Epithelial cell of esophagus (primary cell): ENCODE data around the gene NUTM2A.
"Not testable (repeated sequence)": the region's sequence is repeated elsewhere in the genome, so short reads cannot be mapped to it uniquely, and the experiment has no call there.

Source experiments
- DNase-seq: peaks from one replicate; pipeline ENCODE4 v3.0.0; 2010; ENCODE audit warnings: low read depth
- H3K4me3 ChIP-seq: 2 replicates; pipeline ENCODE4 v1.5.1; 2011; ENCODE audit warnings: mild to moderate bottlenecking, low read length, control low read depth

Gene NUTM2A

GRCh38 chr10:87225148-87225547 lies at the start of gene NUTM2A:
NUTM2A (plus strand) TSS chr10:87225448; CDS start chr10:87225831, 383 bp downstream.
- DNase-seq, H3K4me3 ChIP-seq: not testable (repeated sequence)

GRCh38 chr10:87177587-87177986 lies 47.7 kb upstream of the NUTM2A start:
- not testable (repeated sequence) for DNase-seq, H3K4me3 ChIP-seq

GRCh38 chr10:87184421-87184820 lies 40.8 kb upstream of the NUTM2A start:
- H3K4me3 ChIP-seq, DNase-seq: not testable (repeated sequence)

GRCh38 chr10:87186016-87186415 lies 39.2 kb upstream of the NUTM2A start:
- DNase-seq, H3K4me3 ChIP-seq: not testable (repeated sequence)

GRCh38 chr10:87187573-87187972 lies 37.7 kb upstream of the NUTM2A start:
- not testable (repeated sequence) for DNase-seq, H3K4me3 ChIP-seq

- not testable (repeated sequence) for DNase-seq, H3K4me3 ChIP-seq
Observed at GRCh38 chr10:87191841-87192240, 33.4 kb upstream of the NUTM2A start.

GRCh38 chr10:87200924-87201323 lies 24.3 kb upstream of the NUTM2A start:
- H3K4me3 ChIP-seq: not testable (repeated sequence)
- DNase-seq: peak; percentile 55

- peak; percentile 37 for DNase-seq
- H3K4me3 ChIP-seq: not testable (repeated sequence)
Observed at GRCh38 chr10:87204801-87205200, 20.4 kb upstream of the NUTM2A start.

GRCh38 chr10:87206922-87207321 lies 18.3 kb upstream of the NUTM2A start:
- DNase-seq, H3K4me3 ChIP-seq: not testable (repeated sequence)

GRCh38 chr10:87210309-87210708 lies 14.9 kb upstream of the NUTM2A start:
- DNase-seq: peak; percentile 51
- H3K4me3 ChIP-seq: not testable (repeated sequence)

- not testable (repeated sequence) for DNase-seq, H3K4me3 ChIP-seq
Observed at GRCh38 chr10:87211848-87212247, 13.4 kb upstream of the NUTM2A start.

GRCh38 chr10:87213150-87213765 lies 12.0 kb upstream of the NUTM2A start:
- not testable (repeated sequence) for H3K4me3 ChIP-seq, DNase-seq

GRCh38 chr10:87213806-87214205 lies 11.4 kb upstream of the NUTM2A start:
- H3K4me3 ChIP-seq, DNase-seq: not testable (repeated sequence)

- not testable (repeated sequence) for DNase-seq, H3K4me3 ChIP-seq
Observed at GRCh38 chr10:87216120-87216519, 9.1 kb upstream of the NUTM2A start.

- DNase-seq, H3K4me3 ChIP-seq: not testable (repeated sequence)
Observed at GRCh38 chr10:87219370-87219769, 5.9 kb upstream of the NUTM2A start.

GRCh38 chr10:87222789-87223188 lies 2.5 kb upstream of the NUTM2A start:
- not testable (repeated sequence) for H3K4me3 ChIP-seq, DNase-seq

- DNase-seq, H3K4me3 ChIP-seq: not testable (repeated sequence)
Observed at GRCh38 chr10:87228247-87228646, 3.0 kb downstream of the NUTM2A start.

GRCh38 chr10:87229211-87229610 lies 4.0 kb downstream of the NUTM2A start:
- not testable (repeated sequence) for DNase-seq, H3K4me3 ChIP-seq

GRCh38 chr10:87234854-87235253 lies 9.6 kb downstream of the NUTM2A start:
- not testable (repeated sequence) for H3K4me3 ChIP-seq, DNase-seq

GRCh38 chr10:87237244-87237643 lies 12.0 kb downstream of the NUTM2A start:
- H3K4me3 ChIP-seq, DNase-seq: not testable (repeated sequence)

- DNase-seq, H3K4me3 ChIP-seq: not testable (repeated sequence)
Observed at GRCh38 chr10:87239346-87239808, 14.1 kb downstream of the NUTM2A start.
